ENCODE results near the gene HBG1. TPM values are rescaled to one million over a fixed set of nuclear protein-coding genes. Genes with fewer than 3 reads are reported as not detected.

Gene HBG1
- total and polyA plus RNA-seq, 9 donors = 3.7 TPM; not detected in 8

GRCh38 chr11:5275369-5276110, 25.9 kb upstream of the HBG1 start:
- TF ChIP-seq CTCF (IDR thresholded peaks at IDR 0.05) (no peak), EP300 (IDR thresholded peaks at IDR 0.05) (no peak), POLR2A (IDR thresholded peaks at IDR 0.05) (no peak)
- WGBS, 3 donors = 68 to 71% (median 70%) methylated on average over 6 of the region's 6 CpGs
- intact Hi-C loops (cut with DNase I) = loop anchor here in 1 of 4 donors (10.0 kb wide), 1 partner anchor 359 kb away; no protein-coding TSS in a partner anchor

GRCh38 chr11:5274395-5274794, 24.7 kb upstream of the HBG1 start:
- intact Hi-C loops (cut with DNase I) = loop anchor here in 1 of 4 donors (10.0 kb wide), 1 partner anchor 360 kb away; no protein-coding TSS in a partner anchor
- TF ChIP-seq EP300 (IDR thresholded peaks at IDR 0.05) (no peak), POLR2A (IDR thresholded peaks at IDR 0.05) (no peak)
- H3K36me3 ChIP-seq = no peaks in the 10 kb centered on the region
- H3K9me3 ChIP-seq = no peaks in the 10 kb centered on the region
- H3K27me3 ChIP-seq = no peaks in the 10 kb centered on the region
- no peak overlapping the region for H3K27ac ChIP-seq
- 74 to 80% (median 79%) methylated on average over 5 of the region's 5 CpGs for WGBS, 3 donors
- no peak overlapping the region for H3K4me3 ChIP-seq
- DNase-seq = no peak
- H3K4me1 ChIP-seq (ENCODE audit: insufficient read depth) = no peaks in the 10 kb centered on the region

More at GRCh38 chr11:5275369-5276110, 25.9 kb upstream of the HBG1 start:
- DNase-seq = no peak
- no peaks in the 10 kb centered on the region for H3K4me1 ChIP-seq (ENCODE audit: insufficient read depth)
- H3K27ac ChIP-seq = no peak overlapping the region
- no peaks in the 10 kb centered on the region for H3K27me3 ChIP-seq
- H3K4me3 ChIP-seq = no peak overlapping the region
- H3K36me3 ChIP-seq = no peaks in the 10 kb centered on the region
- H3K9me3 ChIP-seq = no peaks in the 10 kb centered on the region

- intact Hi-C loops (cut with DNase I) = loop anchor here in 1 of 4 donors (10.0 kb wide), 1 partner anchor 362 kb away; no protein-coding TSS in a partner anchor
- Histone ChIP-seq H3K27me3 (no peaks in the 10 kb centered on the region), H3K4me3 (no peak overlapping the region), H3K27ac (no peak overlapping the region), H3K36me3 (no peaks in the 10 kb centered on the region), H3K4me1 (ENCODE audit: insufficient read depth) (no peaks in the 10 kb centered on the region), H3K9me3 (no peaks in the 10 kb centered on the region)
- 64 to 74% (median 65%) methylated on average over 4 of the region's 4 CpGs for WGBS, 3 donors
- TF ChIP-seq CTCF (IDR thresholded peaks at IDR 0.05) = no peak
- TF ChIP-seq POLR2A (IDR thresholded peaks at IDR 0.05) = no peak
- no peak for TF ChIP-seq EP300 (IDR thresholded peaks at IDR 0.05)
- no peak for DNase-seq
These were observed 22.8 kb upstream of the HBG1 start for GRCh38 chr11:5272395-5273017.

GRCh38 chr11:5269715-5270147, 20.1 kb upstream of the HBG1 start, which contains the start of gene HBE1:
Gene HBE1, minus strand, starts transcription at chr11:5269945. Its CDS starts 55 bp downstream, at chr11:5269890.
- Histone ChIP-seq H3K4me3 (no peak within 1 kb of the TSS), H3K36me3 (no peaks in the 10 kb centered on the region), H3K27ac (no peak within 1 kb of the TSS), H3K27me3 (no peaks in the 10 kb centered on the region), H3K9me3 (no peaks in the 10 kb centered on the region), H3K4me1 (ENCODE audit: insufficient read depth) (no peaks in the 10 kb centered on the region)
- no peak for TF ChIP-seq EP300 (IDR thresholded peaks at IDR 0.05)
- TF ChIP-seq POLR2A (IDR thresholded peaks at IDR 0.05) = no peak
- no peak for TF ChIP-seq CTCF (IDR thresholded peaks at IDR 0.05)
- WGBS, 3 donors = 33 to 58% (median 52%) methylated on average over 4 of the region's 4 CpGs
- intact Hi-C loops (cut with DNase I) = loop anchor here in 1 of 4 donors (10.0 kb wide), 1 partner anchor 365 kb away; no protein-coding TSS in a partner anchor
- no peak for DNase-seq
